Gastroesophageal sphincter (tissue), 3 donors: ENCODE results near the gene LRRTM3.

Experiments used
- EP300 ChIP-seq: sonication (generic); formaldehyde crosslinking; IDR thresholded peaks from one replicate; pipeline ENCODE4 v1.6.1; 2017; ENCODE audit warnings: antibody characterized with exemption, mild to moderate bottlenecking
- POLR2A ChIP-seq, 2 donors: fragments of 450-650 bp; IDR thresholded peaks; one replicate each; pipeline ENCODE4 v1.6.1; 2017; ENCODE audit warnings: antibody characterized with exemption in 2 of 2, mild to moderate bottlenecking in 2 of 2, moderate library complexity in 1 of 2
- TF ChIP-seq, protein P1 (sequence below), 4 experiments: fragments of 200-600 bp in 2 of 4; fragments of 450-650 bp in 2 of 4; sonication (generic) in 1 of 4; IDR thresholded peaks; one replicate each; pipeline ENCODE4 v1.5.1; 2017 to 2019; ENCODE audit warnings: antibody characterized with exemption in 4 of 4, mild to moderate bottlenecking in 2 of 4, moderate library complexity in 2 of 4

DNA sequence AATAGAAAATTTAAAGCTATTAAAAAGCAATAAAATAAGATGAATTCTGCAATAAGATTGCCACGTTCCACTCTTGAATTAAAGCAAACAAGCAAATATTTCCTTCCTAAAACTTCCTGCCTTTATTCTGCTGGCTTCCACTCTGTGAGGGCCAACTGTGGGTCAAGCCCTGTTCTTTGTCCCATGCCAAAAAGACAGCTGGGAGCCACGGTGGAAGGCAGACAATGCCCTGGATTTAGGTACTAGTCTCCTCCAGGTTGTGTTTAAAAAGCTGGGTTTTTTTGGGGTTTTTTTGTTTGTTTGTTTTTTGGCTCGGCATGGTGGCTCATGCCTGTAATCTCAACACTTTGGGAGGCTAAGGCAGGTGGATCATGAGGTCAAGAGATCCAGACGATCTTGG lies 39.1 kb downstream of the LRRTM3 start:
- TF ChIP-seq, protein P1, sequence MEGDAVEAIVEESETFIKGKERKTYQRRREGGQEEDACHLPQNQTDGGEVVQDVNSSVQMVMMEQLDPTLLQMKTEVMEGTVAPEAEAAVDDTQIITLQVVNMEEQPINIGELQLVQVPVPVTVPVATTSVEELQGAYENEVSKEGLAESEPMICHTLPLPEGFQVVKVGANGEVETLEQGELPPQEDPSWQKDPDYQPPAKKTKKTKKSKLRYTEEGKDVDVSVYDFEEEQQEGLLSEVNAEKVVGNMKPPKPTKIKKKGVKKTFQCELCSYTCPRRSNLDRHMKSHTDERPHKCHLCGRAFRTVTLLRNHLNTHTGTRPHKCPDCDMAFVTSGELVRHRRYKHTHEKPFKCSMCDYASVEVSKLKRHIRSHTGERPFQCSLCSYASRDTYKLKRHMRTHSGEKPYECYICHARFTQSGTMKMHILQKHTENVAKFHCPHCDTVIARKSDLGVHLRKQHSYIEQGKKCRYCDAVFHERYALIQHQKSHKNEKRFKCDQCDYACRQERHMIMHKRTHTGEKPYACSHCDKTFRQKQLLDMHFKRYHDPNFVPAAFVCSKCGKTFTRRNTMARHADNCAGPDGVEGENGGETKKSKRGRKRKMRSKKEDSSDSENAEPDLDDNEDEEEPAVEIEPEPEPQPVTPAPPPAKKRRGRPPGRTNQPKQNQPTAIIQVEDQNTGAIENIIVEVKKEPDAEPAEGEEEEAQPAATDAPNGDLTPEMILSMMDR (IDR thresholded peaks at IDR 0.05): no peak
- TF ChIP-seq POLR2A (IDR thresholded peaks at IDR 0.05): no peak
- TF ChIP-seq EP300: no peak
